Mammary epithelial cell (primary cell): ENCODE measurements around the gene TMEM140.

Source experiments
- EZH2 ChIP-seq: IDR thresholded peaks from 2 replicates; pipeline ENCODE4 v1.6.1; 2012; ENCODE audit warnings: low read length, inconsistent platforms, borderline replicate concordance
- TF ChIP-seq, protein P1 (sequence below), 2 donors: IDR thresholded peaks in 1 of 2; conservative IDR thresholded peaks in 1 of 2; 2 replicates each; pipeline ENCODE4 v1.5.1; 2011 to 2012; ENCODE audit warnings: inconsistent platforms in 2 of 2, low read length in 2 of 2, mild to moderate bottlenecking in 2 of 2, control low read depth in 1 of 2, low read depth in 1 of 2; ENCODE audit not compliant: insufficient read depth in 1 of 2; ENCODE audit errors: extremely low read depth in 1 of 2

DNA sequence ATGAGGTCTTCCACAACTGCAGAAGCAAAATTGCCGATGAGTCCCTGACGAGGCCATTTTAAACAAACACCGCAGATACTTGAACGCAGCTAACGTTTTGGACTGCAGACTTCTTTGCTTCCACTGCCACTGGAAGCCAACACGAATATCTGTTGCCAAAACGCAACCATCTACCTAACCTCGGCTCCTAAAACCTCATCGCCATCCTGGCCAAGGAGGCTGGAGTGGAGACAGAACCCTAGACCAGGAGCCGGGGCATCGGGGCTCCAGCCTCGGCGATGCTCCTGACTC is 63.0 kb downstream of the TMEM140 start:
- TF ChIP-seq, protein P1, sequence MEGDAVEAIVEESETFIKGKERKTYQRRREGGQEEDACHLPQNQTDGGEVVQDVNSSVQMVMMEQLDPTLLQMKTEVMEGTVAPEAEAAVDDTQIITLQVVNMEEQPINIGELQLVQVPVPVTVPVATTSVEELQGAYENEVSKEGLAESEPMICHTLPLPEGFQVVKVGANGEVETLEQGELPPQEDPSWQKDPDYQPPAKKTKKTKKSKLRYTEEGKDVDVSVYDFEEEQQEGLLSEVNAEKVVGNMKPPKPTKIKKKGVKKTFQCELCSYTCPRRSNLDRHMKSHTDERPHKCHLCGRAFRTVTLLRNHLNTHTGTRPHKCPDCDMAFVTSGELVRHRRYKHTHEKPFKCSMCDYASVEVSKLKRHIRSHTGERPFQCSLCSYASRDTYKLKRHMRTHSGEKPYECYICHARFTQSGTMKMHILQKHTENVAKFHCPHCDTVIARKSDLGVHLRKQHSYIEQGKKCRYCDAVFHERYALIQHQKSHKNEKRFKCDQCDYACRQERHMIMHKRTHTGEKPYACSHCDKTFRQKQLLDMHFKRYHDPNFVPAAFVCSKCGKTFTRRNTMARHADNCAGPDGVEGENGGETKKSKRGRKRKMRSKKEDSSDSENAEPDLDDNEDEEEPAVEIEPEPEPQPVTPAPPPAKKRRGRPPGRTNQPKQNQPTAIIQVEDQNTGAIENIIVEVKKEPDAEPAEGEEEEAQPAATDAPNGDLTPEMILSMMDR (conservative IDR thresholded peaks at IDR 0.05 in 1 of 2, IDR thresholded peaks at IDR 0.05 in 1 of 2; ENCODE audit: extremely low read depth in 1 of 2, insufficient read depth in 1 of 2, low read depth in 1 of 2, low read length in 2 of 2) = no peak
- TF ChIP-seq EZH2 = no peak
